Measurements from ENCODE around the gene C2orf69. TPM values are rescaled to one million over a fixed set of nuclear protein-coding genes. Genes with fewer than 3 reads are reported as not detected.

Gene C2orf69
- total and polyA plus RNA-seq, 2 of the 8 experiments (the other 6 are each of a cell fraction or from before 2014, with no cell fraction given) = 3.9 to 32.0 TPM

- TF ChIP-seq CHD7 (IDR thresholded peaks at IDR 0.05; ENCODE audit: insufficient replicate concordance, low read length) (no peak), RAD21 (IDR thresholded peaks at IDR 0.05 in 1 of 2, conservative IDR thresholded peaks at IDR 0.05 in 1 of 2; ENCODE audit: low read depth in 2 of 2, low read length in 2 of 2) (no peak), EZH2 (IDR thresholded peaks at IDR 0.05; ENCODE audit: low read depth, low read length, severe bottlenecking) (no peak), POLR2A (IDR thresholded peaks at IDR 0.05; ENCODE audit: control extremely low read depth in 1 of 2, low read depth in 2 of 2, low read length in 2 of 2) (no peak), CHD2 (IDR thresholded peaks at IDR 0.05; ENCODE audit: low read length) (no peak), SAP30 (IDR thresholded peaks at IDR 0.05; ENCODE audit: insufficient read depth, insufficient replicate concordance, low read length) (no peak), CBX5 (IDR thresholded peaks at IDR 0.05; ENCODE audit: low read depth, low read length) (no peak), JUN (IDR thresholded peaks at IDR 0.05; ENCODE audit: low read depth, low read length) (no peak), GABPA (IDR thresholded peaks at IDR 0.05; ENCODE audit: borderline replicate concordance, insufficient read depth, low read length) (no peak), HDAC2 (IDR thresholded peaks at IDR 0.05; ENCODE audit: borderline replicate concordance in 1 of 2, low read depth in 2 of 2, low read length in 2 of 2) (no peak), HDAC6 (IDR thresholded peaks at IDR 0.05; ENCODE audit: low read depth, low read length) (no peak)
Observed at GRCh38 chr2:199958014-199958413, 46.9 kb downstream of the C2orf69 start (continued).

Measured in H1 (cell line).